GM19324 (cell line): ENCODE data around the gene FRYL.

Source experiments
- ATAC-seq: cut with Tn5 transposase; IDR thresholded peaks from one replicate; pipeline ENCODE4 v1.9.1; 2021; ENCODE audit warnings: mild to moderate bottlenecking, moderate library complexity; ENCODE audit not compliant: unreplicated experiment, low FRiP score

FRYL gene

GRCh38 chr4:48634688-48635308, 145.3 kb downstream of the FRYL start:
- peak; percentile 29 for ATAC-seq

- ATAC-seq, result no peak
Measured at GRCh38 chr4:48633657-48634056, 146.4 kb downstream of the FRYL start.

- no peak for ATAC-seq
Measured at GRCh38 chr4:48629458-48629857, 150.6 kb downstream of the FRYL start.

- ATAC-seq, result no peak
Measured at GRCh38 chr4:48623182-48623780, 156.8 kb downstream of the FRYL start.

- ATAC-seq, result no peak
Measured at GRCh38 chr4:48620831-48621230, 159.2 kb downstream of the FRYL start.

GRCh38 chr4:48620093-48620492, 160.0 kb downstream of the FRYL start:
- ATAC-seq, result no peak

GRCh38 chr4:48604527-48604926, 175.6 kb downstream of the FRYL start:
- no peak for ATAC-seq

GRCh38 chr4:48604041-48604440, 176.0 kb downstream of the FRYL start:
- no peak for ATAC-seq

- no peak for ATAC-seq
Measured at GRCh38 chr4:48603366-48604003, 176.6 kb downstream of the FRYL start.

- no peak for ATAC-seq
Measured at GRCh38 chr4:48602763-48603162, 177.3 kb downstream of the FRYL start.

GRCh38 chr4:48602222-48602621, 177.9 kb downstream of the FRYL start:
- ATAC-seq, result no peak

- no peak for ATAC-seq
Measured at GRCh38 chr4:48596336-48596735, 183.7 kb downstream of the FRYL start.

- ATAC-seq, result no peak
Measured at GRCh38 chr4:48594180-48594579, 185.9 kb downstream of the FRYL start.

GRCh38 chr4:48591372-48591771, 188.7 kb downstream of the FRYL start:
- ATAC-seq, result no peak

- no peak for ATAC-seq
Measured at GRCh38 chr4:48590884-48591283, 189.2 kb downstream of the FRYL start.

- no peak for ATAC-seq
Measured at GRCh38 chr4:48589098-48589445, 191.0 kb downstream of the FRYL start.

GRCh38 chr4:48588230-48589097, 191.6 kb downstream of the FRYL start:
- ATAC-seq, result no peak

GRCh38 chr4:48585401-48585800, 194.7 kb downstream of the FRYL start:
- no peak for ATAC-seq

- peak; percentile 73 for ATAC-seq
Measured at GRCh38 chr4:48578132-48578968, 201.7 kb downstream of the FRYL start.

GRCh38 chr4:48575964-48576363, 204.1 kb downstream of the FRYL start:
- no peak for ATAC-seq
